Measurements from ENCODE around the gene SLC25A6. TPM values are rescaled to one million over a fixed set of nuclear protein-coding genes. Genes with fewer than 3 reads are reported as not detected.
"Not testable (repeated sequence)": the region's sequence is repeated elsewhere in the genome, so short reads cannot be mapped to it uniquely, and the experiment has no call there.

The SLC25A6 gene
- total and polyA plus RNA-seq, 3 experiments from 2014 or later = 330 to 469 (median 341) TPM

DNA sequence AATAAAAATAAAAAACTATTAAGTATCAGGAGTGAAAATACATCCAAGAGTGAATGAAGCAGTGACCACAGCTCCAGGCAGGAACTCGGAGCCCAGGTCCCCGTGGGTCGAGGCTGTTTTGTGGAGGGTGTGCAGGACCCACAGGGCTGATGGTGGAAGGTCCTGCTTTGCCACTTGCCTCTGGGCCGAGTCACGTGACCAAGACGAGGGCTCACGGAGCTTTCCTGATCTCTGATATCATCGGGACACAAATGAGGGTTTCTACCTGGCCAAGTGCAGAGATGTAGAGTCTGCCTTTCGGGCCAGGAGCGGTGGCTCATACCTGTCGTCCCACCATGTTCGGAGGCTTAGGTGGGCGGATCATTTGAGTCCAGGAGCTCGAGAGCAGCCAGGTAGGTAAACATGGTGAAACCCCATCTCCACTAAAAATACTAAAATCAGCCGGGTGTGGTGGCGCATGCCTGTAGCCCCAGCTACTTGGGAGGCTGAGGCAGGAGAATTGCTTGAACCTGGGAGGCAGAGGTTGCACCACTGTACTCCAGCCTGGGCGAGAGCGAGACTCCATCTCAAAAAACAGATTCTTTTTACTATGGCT lies 7.2 kb downstream of the SLC25A6 start:
- Histone ChIP-seq H3K27ac (ENCODE audit: low read depth, low read length) (no peak overlapping the region), H3K36me3 (ENCODE audit: insufficient read depth, low read length) (peaks cover 48% of the 10 kb centered on the region), H3K4me1 (ENCODE audit: insufficient read depth, low read length) (peaks cover 16% of the 10 kb centered on the region), H3K4me3 (ENCODE audit: low read length) (no peak overlapping the region), H3K9me3 (ENCODE audit: low read length) (no peaks in the 10 kb centered on the region), H3K27me3 (ENCODE audit: insufficient read depth, low read length, poor library complexity, severe bottlenecking) (no peaks in the 10 kb centered on the region)
- H3K9me3 Mint-ChIP-seq = no peaks in the 10 kb centered on the region
- no peaks in the 10 kb centered on the region for H3K27me3 Mint-ChIP-seq
- peak overlapping the region in 2 of 8 donors; percentile 70 to 76 for H3K27ac Mint-ChIP-seq
- H3K36me3 Mint-ChIP-seq = peaks cover 13 to 63% (median 15%) of the 10 kb centered on the region in 3 donors
- H3K4me3 Mint-ChIP-seq = peak overlapping the region in 2 of 7 donors; percentile 61 to 71
- H3K4me1 Mint-ChIP-seq = peaks cover 21 to 32% (median 21%) of the 10 kb centered on the region in 3 donors
- POLR2A ChIA-PET = no interaction called here
- no peak for DNase-seq
- CTCF ChIA-PET = no interaction called here

DNA sequence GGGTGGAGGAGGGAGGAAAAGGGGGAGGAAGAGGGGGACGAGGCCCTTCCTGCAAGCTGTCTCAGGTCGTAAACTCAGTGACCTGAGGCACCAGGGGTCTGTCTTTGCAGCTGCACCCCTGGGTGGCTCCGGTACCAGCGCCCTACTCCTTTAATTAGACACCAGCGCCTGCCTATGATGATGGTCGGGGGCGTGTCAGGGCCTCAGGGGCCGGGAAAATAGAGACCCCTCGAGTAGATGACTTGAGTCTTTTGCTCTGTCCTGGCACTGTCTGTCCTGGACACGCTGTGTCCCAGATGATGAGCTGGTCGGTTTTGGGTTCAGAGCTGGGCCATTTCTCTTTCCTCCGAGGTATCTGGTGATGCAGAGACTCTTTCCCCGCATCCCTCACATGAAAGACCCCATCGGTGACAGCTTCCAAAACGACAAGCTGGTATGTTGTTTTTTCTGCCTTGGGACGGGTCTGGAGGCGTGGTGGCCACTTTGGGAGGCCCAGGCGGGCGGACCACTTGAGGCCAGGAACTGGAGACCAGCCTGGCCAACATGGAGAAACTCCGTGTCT lies 11.2 kb downstream of the SLC25A6 start:
- Histone ChIP-seq H3K36me3 (ENCODE audit: insufficient read depth, low read length) (peaks cover 8% of the 10 kb centered on the region), H3K27me3 (ENCODE audit: insufficient read depth, low read length, poor library complexity, severe bottlenecking) (no peaks in the 10 kb centered on the region), H3K9me3 (ENCODE audit: low read length) (no peaks in the 10 kb centered on the region), H3K27ac (ENCODE audit: low read depth, low read length) (no peak overlapping the region), H3K4me1 (ENCODE audit: insufficient read depth, low read length) (no peaks in the 10 kb centered on the region), H3K4me3 (ENCODE audit: low read length) (no peak overlapping the region)
- Mint-ChIP-seq H3K36me3 (peaks cover 0 to 23% (median 7%) of the 10 kb centered on the region in 3 donors), H3K4me1 (peaks cover 0 to 10% (median 3%) of the 10 kb centered on the region in 3 donors), H3K4me3 (no peak overlapping the region), H3K27me3 (no peaks in the 10 kb centered on the region), H3K9me3 (no peaks in the 10 kb centered on the region), H3K27ac (peak overlapping the region in 1 of 8 donors; percentile 83)
- POLR2A ChIA-PET = no interaction called here
- CTCF ChIA-PET = no interaction called here
- peak in 1 of 5 donors; percentile 29 for DNase-seq

DNA sequence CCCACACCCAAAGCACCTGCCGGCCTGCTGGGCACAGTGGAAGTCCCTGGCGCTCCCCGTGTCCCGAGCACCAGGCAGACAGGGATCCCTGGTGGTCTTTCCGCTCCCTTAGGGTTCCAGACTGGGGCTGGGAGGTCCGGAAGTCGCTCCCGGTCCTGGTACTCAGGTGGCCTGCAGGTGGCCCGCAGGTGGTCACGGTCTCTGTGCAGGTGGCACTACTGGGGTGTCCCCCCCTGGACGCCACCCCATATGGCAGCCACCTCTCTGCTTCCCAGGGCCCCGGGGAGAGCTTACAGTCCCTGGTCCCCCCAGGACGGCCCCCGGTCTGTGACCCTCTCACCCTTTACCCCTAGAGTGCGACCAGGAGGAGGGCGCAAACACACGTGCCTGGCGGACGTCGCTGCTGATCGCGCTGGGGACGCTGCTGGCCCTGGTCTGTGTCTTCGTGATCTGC lies 13.6 kb downstream of the SLC25A6 start:
- no peak overlapping the region for H3K27ac ChIP-seq (ENCODE audit: low read depth, low read length)
- H3K9me3 Mint-ChIP-seq = no peaks in the 10 kb centered on the region
- H3K36me3 ChIP-seq (ENCODE audit: insufficient read depth, low read length) = no peaks in the 10 kb centered on the region
- CTCF ChIA-PET = no interaction called here
- no peaks in the 10 kb centered on the region for H3K27me3 Mint-ChIP-seq
- no peaks in the 10 kb centered on the region for H3K4me1 ChIP-seq (ENCODE audit: insufficient read depth, low read length)
- H3K4me3 ChIP-seq (ENCODE audit: low read length) = no peak overlapping the region
- no peaks in the 10 kb centered on the region for H3K9me3 ChIP-seq (ENCODE audit: low read length)
- no peak overlapping the region for H3K27ac Mint-ChIP-seq
- peak in 1 of 5 donors; percentile 45 for DNase-seq
- peaks cover 0 to 10% (median 3%) of the 10 kb centered on the region in 3 donors for H3K4me1 Mint-ChIP-seq
- H3K4me3 Mint-ChIP-seq = no peak overlapping the region
- H3K27me3 ChIP-seq (ENCODE audit: insufficient read depth, low read length, poor library complexity, severe bottlenecking) = no peaks in the 10 kb centered on the region
- H3K36me3 Mint-ChIP-seq = peaks cover 0 to 1% (median 0%) of the 10 kb centered on the region in 3 donors
- POLR2A ChIA-PET = no interaction called here

GRCh38 chrX:1368385-1368698 lies 23.6 kb downstream of the SLC25A6 start:
- Histone ChIP-seq H3K4me1 (ENCODE audit: insufficient read depth, low read length) (no peaks in the 10 kb centered on the region), H3K36me3 (ENCODE audit: insufficient read depth, low read length) (no peaks in the 10 kb centered on the region), H3K4me3 (ENCODE audit: low read length) (no peak overlapping the region), H3K27me3 (ENCODE audit: insufficient read depth, low read length, poor library complexity, severe bottlenecking) (no peaks in the 10 kb centered on the region), H3K9me3 (ENCODE audit: low read length) (no peaks in the 10 kb centered on the region), H3K27ac (ENCODE audit: low read depth, low read length) (no peak overlapping the region)
- H3K4me3 Mint-ChIP-seq = no peak overlapping the region
- H3K36me3 Mint-ChIP-seq = peaks cover 0 to 4% (median 0%) of the 10 kb centered on the region in 3 donors
- DNase-seq = no peak
- H3K27ac Mint-ChIP-seq = peak overlapping the region in 2 of 8 donors; percentile 21 to 72
- POLR2A ChIA-PET = no interaction called here
- no peaks in the 10 kb centered on the region for H3K27me3 Mint-ChIP-seq
- H3K4me1 Mint-ChIP-seq = no peaks in the 10 kb centered on the region
- CTCF ChIA-PET = no interaction called here
- peaks cover 0 to 1% (median 0%) of the 10 kb centered on the region in 5 donors for H3K9me3 Mint-ChIP-seq

DNA sequence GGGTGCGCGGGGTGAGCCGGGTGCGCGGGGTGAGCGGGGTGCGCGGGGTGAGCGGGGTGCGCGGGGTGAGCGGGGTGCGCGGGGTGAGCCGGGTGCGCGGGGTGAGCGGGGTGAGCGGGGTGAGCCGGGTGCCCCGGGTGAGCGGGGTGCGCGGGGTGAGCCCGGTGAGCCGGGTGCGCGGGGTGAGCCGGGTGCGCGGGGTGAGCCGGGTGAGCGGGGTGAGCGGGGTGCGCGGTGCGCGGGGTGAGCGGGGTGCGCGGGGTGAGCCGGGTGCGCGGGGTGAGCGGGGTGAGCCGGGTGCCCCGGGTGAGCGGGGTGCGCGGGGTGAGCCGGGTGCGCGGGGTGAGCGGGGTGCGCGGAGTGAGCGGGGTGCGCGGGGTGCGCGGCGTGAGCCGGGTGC lies 25.6 kb downstream of the SLC25A6 start:
- H3K4me1 Mint-ChIP-seq; H3K4me3 Mint-ChIP-seq; H3K4me1 ChIP-seq (ENCODE audit: insufficient read depth, low read length); H3K4me3 ChIP-seq (ENCODE audit: low read length); H3K27ac ChIP-seq (ENCODE audit: low read depth, low read length); POLR2A ChIA-PET; H3K9me3 Mint-ChIP-seq; CTCF ChIA-PET; H3K36me3 ChIP-seq (ENCODE audit: insufficient read depth, low read length); H3K27me3 Mint-ChIP-seq; DNase-seq; H3K27me3 ChIP-seq (ENCODE audit: insufficient read depth, low read length, poor library complexity, severe bottlenecking); H3K9me3 ChIP-seq (ENCODE audit: low read length); H3K27ac Mint-ChIP-seq: not testable (repeated sequence)
- H3K36me3 Mint-ChIP-seq = peaks cover 4 to 11% (median 7%) of the 10 kb centered on the region in 3 donors

GRCh38 chrX:1361910-1362309 lies 30.0 kb downstream of the SLC25A6 start:
- Histone ChIP-seq H3K4me3 (ENCODE audit: low read length) (no peak overlapping the region), H3K27ac (ENCODE audit: low read depth, low read length) (no peak overlapping the region), H3K9me3 (ENCODE audit: low read length) (no peaks in the 10 kb centered on the region), H3K27me3 (ENCODE audit: insufficient read depth, low read length, poor library complexity, severe bottlenecking) (no peaks in the 10 kb centered on the region), H3K4me1 (ENCODE audit: insufficient read depth, low read length) (no peaks in the 10 kb centered on the region), H3K36me3 (ENCODE audit: insufficient read depth, low read length) (no peaks in the 10 kb centered on the region)
- POLR2A ChIA-PET = no interaction called here
- Mint-ChIP-seq H3K4me1 (peaks cover 0 to 4% (median 0%) of the 10 kb centered on the region in 3 donors), H3K27me3 (peaks cover 0 to 2% of the 10 kb centered on the region in 2 donors), H3K4me3 (no peak overlapping the region), H3K9me3 (peaks cover 0 to 6% (median 1%) of the 10 kb centered on the region in 5 donors), H3K36me3 (peaks cover 9 to 21% (median 16%) of the 10 kb centered on the region in 3 donors), H3K27ac (peak overlapping the region in 3 of 8 donors; percentile 28 to 91 (median 36))
- CTCF ChIA-PET = no interaction called here
- DNase-seq = no peak

GRCh38 chrX:1361275-1361674 lies 30.6 kb downstream of the SLC25A6 start:
- H3K4me1 Mint-ChIP-seq = peaks cover 0 to 4% (median 0%) of the 10 kb centered on the region in 3 donors
- Histone ChIP-seq H3K36me3 (ENCODE audit: insufficient read depth, low read length) (no peaks in the 10 kb centered on the region), H3K4me1 (ENCODE audit: insufficient read depth, low read length) (no peaks in the 10 kb centered on the region), H3K27me3 (ENCODE audit: insufficient read depth, low read length, poor library complexity, severe bottlenecking) (no peaks in the 10 kb centered on the region), H3K9me3 (ENCODE audit: low read length) (no peaks in the 10 kb centered on the region), H3K27ac (ENCODE audit: low read depth, low read length) (no peak overlapping the region), H3K4me3 (ENCODE audit: low read length) (no peak overlapping the region)
- CTCF ChIA-PET = no interaction called here
- H3K4me3 Mint-ChIP-seq = no peak overlapping the region
- peaks cover 9 to 21% (median 16%) of the 10 kb centered on the region in 3 donors for H3K36me3 Mint-ChIP-seq
- no peak for DNase-seq
- POLR2A ChIA-PET = no interaction called here
- H3K27me3 Mint-ChIP-seq = peaks cover 0 to 2% of the 10 kb centered on the region in 2 donors
- H3K27ac Mint-ChIP-seq = no peak overlapping the region
- H3K9me3 Mint-ChIP-seq = peaks cover 0 to 6% (median 1%) of the 10 kb centered on the region in 5 donors

GRCh38 chrX:1360171-1360570 lies 31.7 kb downstream of the SLC25A6 start:
- Mint-ChIP-seq H3K9me3 (peaks cover 0 to 6% (median 1%) of the 10 kb centered on the region in 5 donors), H3K4me1 (peaks cover 0 to 4% (median 0%) of the 10 kb centered on the region in 3 donors), H3K27me3 (peaks cover 0 to 2% of the 10 kb centered on the region in 2 donors), H3K4me3 (no peak overlapping the region), H3K36me3 (peaks cover 9 to 21% (median 16%) of the 10 kb centered on the region in 3 donors), H3K27ac (peak overlapping the region in 1 of 8 donors; percentile 67)
- Histone ChIP-seq H3K27ac (ENCODE audit: low read depth, low read length) (no peak overlapping the region), H3K36me3 (ENCODE audit: insufficient read depth, low read length) (no peaks in the 10 kb centered on the region), H3K27me3 (ENCODE audit: insufficient read depth, low read length, poor library complexity, severe bottlenecking) (no peaks in the 10 kb centered on the region), H3K9me3 (ENCODE audit: low read length) (no peaks in the 10 kb centered on the region), H3K4me1 (ENCODE audit: insufficient read depth, low read length) (no peaks in the 10 kb centered on the region), H3K4me3 (ENCODE audit: low read length) (no peak overlapping the region)
- ChIA-PET POLR2A (no interaction called here), CTCF (no interaction called here)
- no peak for DNase-seq
